ENCODE results near the gene CRELD2. TPM values are rescaled to one million over a fixed set of nuclear protein-coding genes. Genes with fewer than 3 reads are reported as not detected.

The CRELD2 gene
- total RNA-seq, 4 donors from 2014 or later, result 8.9 to 15.0 (median 13.0) TPM

- ATAC-seq, result no peak
- Histone ChIP-seq H3K4me1 (peaks cover 27 to 34% of the 10 kb centered on the region in 2 donors), H3K27me3 (no peaks in the 10 kb centered on the region), H3K4me3 (no peak overlapping the region), H3K27ac (peak overlapping the region in 1 of 4 donors; percentile 90), H3K36me3 (no peaks in the 10 kb centered on the region), H3K9me3 (no peaks in the 10 kb centered on the region)
- no peak for DNase-seq
- in situ Hi-C loops (cut with MboI; ENCODE audit: low sequenced_read_pairs in 4 of 4) (no loop called here), intact Hi-C loops (cut with DNase I; ENCODE audit: low total_unique reads) (no loop called here)
- TF ChIP-seq, protein P1, sequence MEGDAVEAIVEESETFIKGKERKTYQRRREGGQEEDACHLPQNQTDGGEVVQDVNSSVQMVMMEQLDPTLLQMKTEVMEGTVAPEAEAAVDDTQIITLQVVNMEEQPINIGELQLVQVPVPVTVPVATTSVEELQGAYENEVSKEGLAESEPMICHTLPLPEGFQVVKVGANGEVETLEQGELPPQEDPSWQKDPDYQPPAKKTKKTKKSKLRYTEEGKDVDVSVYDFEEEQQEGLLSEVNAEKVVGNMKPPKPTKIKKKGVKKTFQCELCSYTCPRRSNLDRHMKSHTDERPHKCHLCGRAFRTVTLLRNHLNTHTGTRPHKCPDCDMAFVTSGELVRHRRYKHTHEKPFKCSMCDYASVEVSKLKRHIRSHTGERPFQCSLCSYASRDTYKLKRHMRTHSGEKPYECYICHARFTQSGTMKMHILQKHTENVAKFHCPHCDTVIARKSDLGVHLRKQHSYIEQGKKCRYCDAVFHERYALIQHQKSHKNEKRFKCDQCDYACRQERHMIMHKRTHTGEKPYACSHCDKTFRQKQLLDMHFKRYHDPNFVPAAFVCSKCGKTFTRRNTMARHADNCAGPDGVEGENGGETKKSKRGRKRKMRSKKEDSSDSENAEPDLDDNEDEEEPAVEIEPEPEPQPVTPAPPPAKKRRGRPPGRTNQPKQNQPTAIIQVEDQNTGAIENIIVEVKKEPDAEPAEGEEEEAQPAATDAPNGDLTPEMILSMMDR (IDR thresholded peaks at IDR 0.05 in 4 of 5, conservative IDR thresholded peaks at IDR 0.05 in 1 of 5), result no peak
- TF ChIP-seq POLR2A (IDR thresholded peaks at IDR 0.05), result no peak
Observed at GRCh38 chr22:49951986-49952896, 33.8 kb downstream of the CRELD2 start.

- in situ Hi-C loops (cut with MboI; ENCODE audit: low sequenced_read_pairs in 4 of 4), result no loop called here
- Histone ChIP-seq H3K9me3 (no peaks in the 10 kb centered on the region), H3K36me3 (no peaks in the 10 kb centered on the region), H3K27ac (peak overlapping the region; percentile 90 to 98 (median 93)), H3K27me3 (no peaks in the 10 kb centered on the region), H3K4me3 (no peak overlapping the region), H3K4me1 (peaks cover 27 to 34% of the 10 kb centered on the region in 2 donors)
- DNase-seq (peak in 1 of 2 donors; percentile 34), ATAC-seq (no peak)
- intact Hi-C loops (cut with DNase I; ENCODE audit: low total_unique reads), result no loop called here
- no peak for TF ChIP-seq POLR2A (IDR thresholded peaks at IDR 0.05)
- TF ChIP-seq, protein P1 (IDR thresholded peaks at IDR 0.05 in 4 of 5, conservative IDR thresholded peaks at IDR 0.05 in 1 of 5), result no peak
Observed at GRCh38 chr22:49953027-49953679, 34.7 kb downstream of the CRELD2 start.

GRCh38 chr22:49953680-49954344 lies 35.4 kb downstream of the CRELD2 start:
- DNase-seq (peak in 1 of 2 donors; percentile 74), ATAC-seq (peak; percentile 64 to 65)
- H3K4me3 ChIP-seq, result no peak overlapping the region
- intact Hi-C loops (cut with DNase I; ENCODE audit: low total_unique reads), result no loop called here
- no peaks in the 10 kb centered on the region for H3K36me3 ChIP-seq
- peak overlapping the region; percentile 90 to 98 (median 93) for H3K27ac ChIP-seq
- H3K27me3 ChIP-seq, result no peaks in the 10 kb centered on the region
- peaks cover 28 to 34% of the 10 kb centered on the region in 2 donors for H3K4me1 ChIP-seq
- TF ChIP-seq, protein P1 (IDR thresholded peaks at IDR 0.05 in 4 of 5, conservative IDR thresholded peaks at IDR 0.05 in 1 of 5), result no peak
- no peak for TF ChIP-seq POLR2A (IDR thresholded peaks at IDR 0.05)
- in situ Hi-C loops (cut with MboI; ENCODE audit: low sequenced_read_pairs in 4 of 4), result no loop called here
- H3K9me3 ChIP-seq, result no peaks in the 10 kb centered on the region

GRCh38 chr22:49954354-49954753 lies 35.9 kb downstream of the CRELD2 start:
- in situ Hi-C loops (cut with MboI; ENCODE audit: low sequenced_read_pairs in 4 of 4), result no loop called here
- peak overlapping the region; percentile 90 to 98 (median 93) for H3K27ac ChIP-seq
- H3K4me1 ChIP-seq, result peaks cover 33 to 37% of the 10 kb centered on the region in 2 donors
- no peaks in the 10 kb centered on the region for H3K27me3 ChIP-seq
- ATAC-seq (peak; percentile 85 to 90), DNase-seq (peak; percentile 83 to 93)
- no peak overlapping the region for H3K4me3 ChIP-seq
- no peaks in the 10 kb centered on the region for H3K9me3 ChIP-seq
- intact Hi-C loops (cut with DNase I; ENCODE audit: low total_unique reads), result no loop called here
- TF ChIP-seq, protein P1 (IDR thresholded peaks at IDR 0.05 in 4 of 5, conservative IDR thresholded peaks at IDR 0.05 in 1 of 5), result no peak
- TF ChIP-seq POLR2A (IDR thresholded peaks at IDR 0.05), result peak; percentile 47 to 57
- H3K36me3 ChIP-seq, result no peaks in the 10 kb centered on the region

All from gastrocnemius medialis (tissue), 4 donors.